ENCODE results near the gene SLC39A9. TPM values are rescaled to one million over a fixed set of nuclear protein-coding genes. Genes with fewer than 3 reads are reported as not detected.

SLC39A9 gene
- total RNA-seq, 3 donors from 2014 or later, result 71.1 to 92.3 (median 73.8) TPM

GRCh38 chr14:69449216-69449615 is 50.7 kb downstream of the SLC39A9 start:
- Histone ChIP-seq H3K4me1 (no peaks in the 10 kb centered on the region), H3K9me3 (no peaks in the 10 kb centered on the region), H3K4me3 (no peak overlapping the region), H3K27ac (no peak overlapping the region), H3K27me3 (no peaks in the 10 kb centered on the region), H3K36me3 (no peaks in the 10 kb centered on the region)
- DNase-seq (ENCODE audit: low spot score in 2 of 2), result no peak
- intact Hi-C loops (cut with DNase I; ENCODE audit: low total_unique reads), result no loop called here
- TF ChIP-seq CTCF (IDR thresholded peaks at IDR 0.05), result no peak
- no peak for TF ChIP-seq POLR2AphosphoS5 (IDR thresholded peaks at IDR 0.05)
- TF ChIP-seq POLR2A (IDR thresholded peaks at IDR 0.05), result no peak

- no peak for TF ChIP-seq CTCF (IDR thresholded peaks at IDR 0.05)
- no peak for TF ChIP-seq POLR2AphosphoS5 (IDR thresholded peaks at IDR 0.05)
- TF ChIP-seq POLR2A (IDR thresholded peaks at IDR 0.05), result no peak
- Histone ChIP-seq H3K36me3 (no peaks in the 10 kb centered on the region), H3K27me3 (no peaks in the 10 kb centered on the region), H3K9me3 (no peaks in the 10 kb centered on the region), H3K4me1 (no peaks in the 10 kb centered on the region), H3K4me3 (no peak overlapping the region), H3K27ac (no peak overlapping the region)
- intact Hi-C loops (cut with DNase I; ENCODE audit: low total_unique reads), result no loop called here
- no peak for DNase-seq (ENCODE audit: low spot score in 2 of 2)
These were observed 53.4 kb downstream of the SLC39A9 start for GRCh38 chr14:69451941-69452340.

DNA sequence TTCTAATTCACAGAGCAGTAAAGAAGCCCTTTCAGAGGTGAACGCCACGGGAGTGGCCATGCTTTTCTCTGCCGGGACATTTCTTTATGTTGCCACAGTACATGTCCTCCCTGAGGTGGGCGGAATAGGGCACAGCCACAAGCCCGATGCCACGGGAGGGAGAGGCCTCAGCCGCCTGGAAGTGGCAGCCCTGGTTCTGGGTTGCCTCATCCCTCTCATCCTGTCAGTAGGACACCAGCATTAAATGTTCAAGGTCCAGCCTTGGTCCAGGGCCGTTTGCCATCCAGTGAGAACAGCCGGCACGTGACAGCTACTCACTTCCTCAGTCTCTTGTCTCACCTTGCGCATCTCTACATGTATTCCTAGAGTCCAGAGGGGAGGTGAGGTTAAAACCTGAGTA is 59.9 kb downstream of the SLC39A9 start:
- no peak for DNase-seq (ENCODE audit: low spot score in 2 of 2)
- Histone ChIP-seq H3K4me3 (no peak overlapping the region), H3K27me3 (no peaks in the 10 kb centered on the region), H3K27ac (no peak overlapping the region), H3K9me3 (no peaks in the 10 kb centered on the region), H3K4me1 (no peaks in the 10 kb centered on the region), H3K36me3 (peaks cover 9% of the 10 kb centered on the region)
- intact Hi-C loops (cut with DNase I; ENCODE audit: low total_unique reads), result no loop called here
- no peak for TF ChIP-seq CTCF (IDR thresholded peaks at IDR 0.05)
- TF ChIP-seq POLR2A (IDR thresholded peaks at IDR 0.05), result no peak
- TF ChIP-seq POLR2AphosphoS5 (IDR thresholded peaks at IDR 0.05), result no peak

DNA sequence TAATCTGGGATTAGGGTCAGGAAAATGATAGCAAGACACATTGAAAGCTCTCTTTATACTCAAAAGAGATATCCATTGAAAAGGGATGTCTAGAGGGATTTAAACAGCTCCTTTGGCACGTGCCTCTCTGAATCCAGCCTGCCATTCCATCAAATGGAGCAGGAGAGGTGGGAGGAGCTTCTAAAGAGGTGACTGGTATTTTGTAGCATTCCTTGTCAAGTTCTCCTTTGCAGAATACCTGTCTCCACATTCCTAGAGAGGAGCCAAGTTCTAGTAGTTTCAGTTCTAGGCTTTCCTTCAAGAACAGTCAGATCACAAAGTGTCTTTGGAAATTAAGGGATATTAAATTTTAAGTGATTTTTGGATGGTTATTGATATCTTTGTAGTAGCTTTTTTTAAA is 60.6 kb downstream of the SLC39A9 start:
- no peak overlapping the region for H3K4me3 ChIP-seq
- H3K27ac ChIP-seq, result no peak overlapping the region
- H3K9me3 ChIP-seq, result no peaks in the 10 kb centered on the region
- no peaks in the 10 kb centered on the region for H3K4me1 ChIP-seq
- H3K27me3 ChIP-seq, result no peaks in the 10 kb centered on the region
- no peak for DNase-seq (ENCODE audit: low spot score in 2 of 2)
- H3K36me3 ChIP-seq, result peaks cover 9% of the 10 kb centered on the region
- intact Hi-C loops (cut with DNase I; ENCODE audit: low total_unique reads), result no loop called here
- TF ChIP-seq POLR2A (IDR thresholded peaks at IDR 0.05) (no peak), CTCF (IDR thresholded peaks at IDR 0.05) (no peak), POLR2AphosphoS5 (IDR thresholded peaks at IDR 0.05) (no peak)

- TF ChIP-seq CTCF (IDR thresholded peaks at IDR 0.05) (peak; percentile 70 to 89 (median 84)), POLR2AphosphoS5 (IDR thresholded peaks at IDR 0.05) (peak in 1 of 3 donors; percentile 41), POLR2A (IDR thresholded peaks at IDR 0.05) (no peak)
- H3K4me1 ChIP-seq, result no peaks in the 10 kb centered on the region
- peaks cover 9% of the 10 kb centered on the region for H3K36me3 ChIP-seq
- no peaks in the 10 kb centered on the region for H3K9me3 ChIP-seq
- H3K27ac ChIP-seq, result no peak overlapping the region
- no peak overlapping the region for H3K4me3 ChIP-seq
- H3K27me3 ChIP-seq, result no peaks in the 10 kb centered on the region
- intact Hi-C loops (cut with DNase I; ENCODE audit: low total_unique reads), result loop anchor here (10.0 kb wide), 1 partner anchor 215 kb away; no protein-coding TSS in a partner anchor
- DNase-seq (ENCODE audit: low spot score in 2 of 2), result peak; percentile 51 to 59
These were observed 61.7 kb downstream of the SLC39A9 start for GRCh38 chr14:69460093-69460701.
